ENCODE data around the gene DHX32.

DNA sequence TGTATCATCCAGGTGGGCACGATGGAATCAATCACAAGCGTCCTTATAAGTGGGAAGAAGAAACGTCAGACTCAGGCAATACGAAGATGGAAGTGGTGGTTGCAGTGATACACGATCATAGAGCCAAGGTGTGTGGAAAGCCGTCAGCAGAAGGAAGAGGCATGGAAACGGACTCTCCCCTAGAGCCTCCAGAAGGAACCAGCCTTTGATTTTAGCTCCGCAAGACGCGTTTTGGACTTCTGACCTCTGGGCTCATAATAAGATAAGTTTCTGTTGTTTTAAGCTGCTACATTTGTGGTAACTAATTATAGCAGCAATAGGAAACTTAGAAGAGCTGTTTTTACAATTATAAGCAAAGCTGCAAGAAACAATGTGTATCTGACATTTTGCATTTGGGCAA, 30.1 kb upstream of the DHX32 start:
- TF ChIP-seq, protein P1, sequence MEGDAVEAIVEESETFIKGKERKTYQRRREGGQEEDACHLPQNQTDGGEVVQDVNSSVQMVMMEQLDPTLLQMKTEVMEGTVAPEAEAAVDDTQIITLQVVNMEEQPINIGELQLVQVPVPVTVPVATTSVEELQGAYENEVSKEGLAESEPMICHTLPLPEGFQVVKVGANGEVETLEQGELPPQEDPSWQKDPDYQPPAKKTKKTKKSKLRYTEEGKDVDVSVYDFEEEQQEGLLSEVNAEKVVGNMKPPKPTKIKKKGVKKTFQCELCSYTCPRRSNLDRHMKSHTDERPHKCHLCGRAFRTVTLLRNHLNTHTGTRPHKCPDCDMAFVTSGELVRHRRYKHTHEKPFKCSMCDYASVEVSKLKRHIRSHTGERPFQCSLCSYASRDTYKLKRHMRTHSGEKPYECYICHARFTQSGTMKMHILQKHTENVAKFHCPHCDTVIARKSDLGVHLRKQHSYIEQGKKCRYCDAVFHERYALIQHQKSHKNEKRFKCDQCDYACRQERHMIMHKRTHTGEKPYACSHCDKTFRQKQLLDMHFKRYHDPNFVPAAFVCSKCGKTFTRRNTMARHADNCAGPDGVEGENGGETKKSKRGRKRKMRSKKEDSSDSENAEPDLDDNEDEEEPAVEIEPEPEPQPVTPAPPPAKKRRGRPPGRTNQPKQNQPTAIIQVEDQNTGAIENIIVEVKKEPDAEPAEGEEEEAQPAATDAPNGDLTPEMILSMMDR (IDR thresholded peaks at IDR 0.05) = no peak
- no peak for TF ChIP-seq POLR2A (IDR thresholded peaks at IDR 0.05)
